Chondrocyte (in vitro differentiated cells): ENCODE measurements around the gene AP4B1. TPM values are rescaled to one million over a fixed set of nuclear protein-coding genes. Genes with fewer than 3 reads are reported as not detected.

Experiments used
- DNase-seq: peaks from one replicate; pipeline ENCODE4 v3.0.0; 2021; ENCODE audit warnings: mixed read lengths, low spot score
- H3K27ac Mint-ChIP-seq: one replicate; pipeline ENCODE4 v1.8.0; 2021; ENCODE audit warnings: mild to moderate bottlenecking, moderate library complexity, mixed read lengths; ENCODE audit not compliant: unreplicated experiment
- H3K27me3 Mint-ChIP-seq: 2 replicates; pipeline ENCODE4 v1.8.0; 2021; ENCODE audit warnings: low read depth, mixed read lengths
- H3K36me3 Mint-ChIP-seq: 2 replicates; pipeline ENCODE4 v1.8.0; 2021; ENCODE audit warnings: low read depth, mixed read lengths
- H3K4me1 Mint-ChIP-seq: 2 replicates; pipeline ENCODE4 v1.8.0; 2021; ENCODE audit warnings: low read depth, mild to moderate bottlenecking, mixed read lengths
- H3K4me3 Mint-ChIP-seq: one replicate; pipeline ENCODE4 v1.8.0; 2021; ENCODE audit warnings: mild to moderate bottlenecking, moderate library complexity, mixed read lengths; ENCODE audit not compliant: unreplicated experiment
- H3K9me3 Mint-ChIP-seq: 2 replicates; pipeline ENCODE4 v1.8.0; 2021; ENCODE audit warnings: low read depth, mixed read lengths
- CTCF ChIP-seq: fragments of 200-600 bp; sonication (generic); IDR thresholded peaks from 2 replicates; pipeline ENCODE4 v1.5.0; 2021; ENCODE audit warnings: antibody characterized with exemption, mild to moderate bottlenecking, moderate library complexity
- total RNA-seq: library from RNA; stranded (reverse); gene quantifications from 3 replicates; pipeline ENCODE4 v1.2.1, GENCODE V29; 2021

Gene AP4B1
- total RNA-seq, 1 donor from 2014 or later: 15.6 TPM

GRCh38 chr1:113935970-113936369 is 31.4 kb upstream of the AP4B1 start:
- no peaks in the 10 kb centered on the region for H3K9me3 Mint-ChIP-seq
- H3K4me3 Mint-ChIP-seq: no peak overlapping the region
- no peak overlapping the region for H3K27ac Mint-ChIP-seq
- no peak for DNase-seq
- peaks cover 57% of the 10 kb centered on the region for H3K4me1 Mint-ChIP-seq
- H3K27me3 Mint-ChIP-seq: no peaks in the 10 kb centered on the region
- TF ChIP-seq CTCF: no peak
- peaks cover 5% of the 10 kb centered on the region for H3K36me3 Mint-ChIP-seq

GRCh38 chr1:113935176-113935575 is 30.6 kb upstream of the AP4B1 start:
- Mint-ChIP-seq H3K27ac (no peak overlapping the region), H3K4me1 (peaks cover 60% of the 10 kb centered on the region), H3K36me3 (no peaks in the 10 kb centered on the region), H3K4me3 (no peak overlapping the region), H3K27me3 (no peaks in the 10 kb centered on the region), H3K9me3 (no peaks in the 10 kb centered on the region)
- no peak for TF ChIP-seq CTCF
- no peak for DNase-seq

- no peaks in the 10 kb centered on the region for H3K27me3 Mint-ChIP-seq
- no peak overlapping the region for H3K27ac Mint-ChIP-seq
- no peak for TF ChIP-seq CTCF
- DNase-seq: no peak
- H3K9me3 Mint-ChIP-seq: no peaks in the 10 kb centered on the region
- no peak overlapping the region for H3K4me3 Mint-ChIP-seq
- H3K36me3 Mint-ChIP-seq: no peaks in the 10 kb centered on the region
- peaks cover 59% of the 10 kb centered on the region for H3K4me1 Mint-ChIP-seq
Observed at GRCh38 chr1:113934511-113935055, 30.0 kb upstream of the AP4B1 start.

GRCh38 chr1:113934006-113934405 is 29.4 kb upstream of the AP4B1 start:
- H3K9me3 Mint-ChIP-seq: no peaks in the 10 kb centered on the region
- no peak overlapping the region for H3K4me3 Mint-ChIP-seq
- H3K27me3 Mint-ChIP-seq: no peaks in the 10 kb centered on the region
- DNase-seq: no peak
- peaks cover 54% of the 10 kb centered on the region for H3K4me1 Mint-ChIP-seq
- peak overlapping the region; percentile 19 for H3K27ac Mint-ChIP-seq
- no peaks in the 10 kb centered on the region for H3K36me3 Mint-ChIP-seq
- no peak for TF ChIP-seq CTCF

- Mint-ChIP-seq H3K9me3 (no peaks in the 10 kb centered on the region), H3K27ac (peak overlapping the region; percentile 96), H3K4me3 (peak overlapping the region; percentile 82), H3K4me1 (peaks cover 62% of the 10 kb centered on the region), H3K36me3 (no peaks in the 10 kb centered on the region), H3K27me3 (no peaks in the 10 kb centered on the region)
- TF ChIP-seq CTCF: no peak
- DNase-seq: no peak
Observed at GRCh38 chr1:113931451-113931851, 26.9 kb upstream of the AP4B1 start.
